GM12878 (cell line): ENCODE results near the gene CBLN3. TPM values are rescaled to one million over a fixed set of nuclear protein-coding genes. Genes with fewer than 3 reads are reported as not detected.
A peak's percentile ranks its signal among the peaks of the same experiment; 100 is the strongest.

ENCODE experiments used
- BHLHE40 ChIP-seq, 2 experiments: fragments of 450-650 bp in 1 of 2; IDR thresholded peaks; 2 replicates each; pipeline ENCODE4 v1.6.1; 2011 to 2017; ENCODE audit warnings: low read depth in 2 of 2, borderline replicate concordance in 1 of 2, improper control_type of control experiment in 1 of 2, low read length in 1 of 2, mild to moderate bottlenecking in 1 of 2
- CBX3 ChIP-seq: fragments of 200-600 bp; sonication (generic); IDR thresholded peaks from 2 replicates; pipeline ENCODE4 v1.6.1; 2016; ENCODE audit warnings: low read depth, borderline replicate concordance
- EED ChIP-seq: sonication (generic); IDR thresholded peaks from 2 replicates; pipeline ENCODE4 v1.6.1; 2016; ENCODE audit warnings: antibody characterized with exemption, low read depth
- EGR1 ChIP-seq, 2 experiments: IDR thresholded peaks; 1 replicate in 1 of 2; 2 replicates in 1 of 2; pipeline ENCODE4 v1.6.1; 2011 to 2012; ENCODE audit warnings: low read depth in 2 of 2, low read length in 2 of 2, borderline replicate concordance in 1 of 2, mild to moderate bottlenecking in 1 of 2, moderate library complexity in 1 of 2
- HSF1 ChIP-seq: fragments of 150-350 bp; IDR thresholded peaks from 2 replicates; pipeline ENCODE4 v1.6.1; 2014; ENCODE audit warnings: mild to moderate bottlenecking, low read depth, low read length
- IRF5 ChIP-seq: fragments of 450-650 bp; IDR thresholded peaks from 2 replicates; pipeline ENCODE4 v1.6.1; 2017; ENCODE audit warnings: borderline replicate concordance
- PML ChIP-seq: IDR thresholded peaks from 2 replicates; pipeline ENCODE4 v1.6.1; 2012; ENCODE audit warnings: low read length, inconsistent platforms
- STAT3 ChIP-seq: IDR thresholded peaks from 2 replicates; pipeline ENCODE4 v1.6.1; 2011; ENCODE audit warnings: low read depth, low read length, improper control_type of control experiment
- TARDBP ChIP-seq: IDR thresholded peaks from 2 replicates; pipeline ENCODE4 v1.6.1; 2016; ENCODE audit warnings: borderline replicate concordance
- YBX1 ChIP-seq: fragments of 450-650 bp; IDR thresholded peaks from 2 replicates; pipeline ENCODE4 v1.6.1; 2016; ENCODE audit warnings: antibody characterized with exemption
- polyA plus RNA-seq, 11 experiments: library from polyadenylated mRNA; depleted of rRNA in 4 of 11; unstranded in 6 of 11; stranded (reverse) in 5 of 11; fragments of >200 nt; fragmentation: Nextera tagmentation in 4 of 11; fragmentation: Illumina TruSeq in 1 of 11; extraction: Ambion mirVana in 4 of 11; extraction: Trizol in 1 of 11; gene quantifications; 1 replicate in 1 of 11; 2 replicates in 10 of 11; pipeline versions ENCODE4 v1.2.1 to v1.2.3, GENCODE V29; 2011 to 2016; ENCODE audit warnings: inconsistent platforms in 2 of 11, missing spikeins in 2 of 11, low read depth in 1 of 11
- total RNA-seq, 4 experiments: library from RNA; depleted of rRNA in 3 of 4; stranded (reverse); fragments of >200 nt in 3 of 4; fragmentation: Illumina TruSeq in 1 of 4; extraction: Trizol in 1 of 4; gene quantifications; 2 replicates each; pipeline versions ENCODE4 v1.2.1 to v1.2.3, GENCODE V29; 2013 to 2021
- TF ChIP-seq, protein P1 (sequence below): fragments of 450-650 bp; formaldehyde crosslinking; IDR thresholded peaks from 2 replicates; pipeline ENCODE4 v1.4.0; 2020; ENCODE audit warnings: mild to moderate bottlenecking, moderate library complexity
- TF ChIP-seq, protein P2 (sequence below): fragments of 450-650 bp; formaldehyde crosslinking; IDR thresholded peaks from 2 replicates; pipeline ENCODE4 v1.5.0; 2022; ENCODE audit warnings: mild to moderate bottlenecking, missing genetic modification characterization
- TF ChIP-seq, protein P3 (sequence below): fragments of 450-650 bp; IDR thresholded peaks from 2 replicates; pipeline ENCODE4 v1.6.1; 2016; ENCODE audit warnings: mild to moderate bottlenecking, moderate library complexity, borderline replicate concordance

CBLN3 gene
- total and polyA plus RNA-seq, 10 of the 15 experiments (the other 5 are each of a cell fraction or from before 2014, with no cell fraction given): 0.16 to 4.9 (median 1.3) TPM

DNA sequence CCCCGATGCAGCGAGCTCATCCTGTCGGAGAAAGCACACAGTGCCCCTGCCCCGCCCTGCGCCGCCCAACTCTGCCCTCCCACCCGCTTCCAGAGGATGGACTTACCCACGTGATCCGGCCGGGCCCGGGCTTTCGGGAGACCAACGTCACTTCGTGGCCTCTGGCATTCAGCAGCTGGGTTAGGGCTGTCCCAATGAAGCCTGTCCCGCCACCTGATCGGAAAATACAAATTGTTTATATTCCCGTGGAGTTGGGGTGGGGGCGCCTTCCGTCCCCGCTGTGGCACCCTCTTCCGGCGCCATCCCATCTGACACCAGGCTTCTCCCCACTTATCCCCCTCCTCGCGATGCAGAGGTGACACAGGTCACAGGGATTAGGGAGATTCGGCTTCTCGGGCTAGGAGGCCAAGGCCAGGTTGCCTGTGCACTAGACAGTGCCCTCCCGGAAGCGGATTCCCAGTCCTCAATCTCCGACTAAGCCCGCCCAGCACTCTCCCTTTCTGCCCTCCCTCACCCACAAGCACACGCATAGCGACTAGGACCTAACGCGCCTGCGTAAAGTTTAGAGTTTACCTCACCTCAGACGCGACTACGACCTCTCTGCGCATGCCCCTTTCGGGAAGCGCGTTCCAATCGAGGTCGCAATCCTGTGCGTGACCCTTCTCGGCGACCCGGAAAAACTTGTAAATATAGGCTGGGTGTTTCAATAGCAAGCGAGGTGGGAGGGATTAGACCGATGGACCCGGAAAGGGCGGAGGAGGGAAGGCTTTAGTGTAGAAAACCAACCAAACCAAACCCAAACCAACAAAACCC, 13.0 kb upstream of the CBLN3 start, which contains the start of gene SDR39U1 (continued):
- TF ChIP-seq EGR1 (IDR thresholded peaks at IDR 0.05; ENCODE audit: borderline replicate concordance in 1 of 2, low read depth in 2 of 2, low read length in 2 of 2) (0 out of 3 replicates have a peak, but pooled peaks of 1 of the 2 experiments have one; percentile 16), PML (peak; percentile 79), EED (peak; percentile 57; the same call in 1 of the 2 replicates), STAT3 (no peak), HSF1 (no peak), BHLHE40 (IDR thresholded peaks at IDR 0.05; ENCODE audit: borderline replicate concordance in 1 of 2, low read depth in 2 of 2, low read length in 1 of 2) (peak; percentile 52 to 72), TARDBP (no peak), YBX1 (no peak), IRF5 (no peak), CBX3 (no peak)
- TF ChIP-seq, protein P1, sequence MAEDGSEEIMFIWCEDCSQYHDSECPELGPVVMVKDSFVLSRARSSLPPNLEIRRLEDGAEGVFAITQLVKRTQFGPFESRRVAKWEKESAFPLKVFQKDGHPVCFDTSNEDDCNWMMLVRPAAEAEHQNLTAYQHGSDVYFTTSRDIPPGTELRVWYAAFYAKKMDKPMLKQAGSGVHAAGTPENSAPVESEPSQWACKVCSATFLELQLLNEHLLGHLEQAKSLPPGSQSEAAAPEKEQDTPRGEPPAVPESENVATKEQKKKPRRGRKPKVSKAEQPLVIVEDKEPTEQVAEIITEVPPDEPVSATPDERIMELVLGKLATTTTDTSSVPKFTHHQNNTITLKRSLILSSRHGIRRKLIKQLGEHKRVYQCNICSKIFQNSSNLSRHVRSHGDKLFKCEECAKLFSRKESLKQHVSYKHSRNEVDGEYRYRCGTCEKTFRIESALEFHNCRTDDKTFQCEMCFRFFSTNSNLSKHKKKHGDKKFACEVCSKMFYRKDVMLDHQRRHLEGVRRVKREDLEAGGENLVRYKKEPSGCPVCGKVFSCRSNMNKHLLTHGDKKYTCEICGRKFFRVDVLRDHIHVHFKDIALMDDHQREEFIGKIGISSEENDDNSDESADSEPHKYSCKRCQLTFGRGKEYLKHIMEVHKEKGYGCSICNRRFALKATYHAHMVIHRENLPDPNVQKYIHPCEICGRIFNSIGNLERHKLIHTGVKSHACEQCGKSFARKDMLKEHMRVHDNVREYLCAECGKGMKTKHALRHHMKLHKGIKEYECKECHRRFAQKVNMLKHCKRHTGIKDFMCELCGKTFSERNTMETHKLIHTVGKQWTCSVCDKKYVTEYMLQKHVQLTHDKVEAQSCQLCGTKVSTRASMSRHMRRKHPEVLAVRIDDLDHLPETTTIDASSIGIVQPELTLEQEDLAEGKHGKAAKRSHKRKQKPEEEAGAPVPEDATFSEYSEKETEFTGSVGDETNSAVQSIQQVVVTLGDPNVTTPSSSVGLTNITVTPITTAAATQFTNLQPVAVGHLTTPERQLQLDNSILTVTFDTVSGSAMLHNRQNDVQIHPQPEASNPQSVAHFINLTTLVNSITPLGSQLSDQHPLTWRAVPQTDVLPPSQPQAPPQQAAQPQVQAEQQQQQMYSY: 0 out of 2 replicates have a peak, but pooled peaks have one; percentile 23
- TF ChIP-seq, protein P2, sequence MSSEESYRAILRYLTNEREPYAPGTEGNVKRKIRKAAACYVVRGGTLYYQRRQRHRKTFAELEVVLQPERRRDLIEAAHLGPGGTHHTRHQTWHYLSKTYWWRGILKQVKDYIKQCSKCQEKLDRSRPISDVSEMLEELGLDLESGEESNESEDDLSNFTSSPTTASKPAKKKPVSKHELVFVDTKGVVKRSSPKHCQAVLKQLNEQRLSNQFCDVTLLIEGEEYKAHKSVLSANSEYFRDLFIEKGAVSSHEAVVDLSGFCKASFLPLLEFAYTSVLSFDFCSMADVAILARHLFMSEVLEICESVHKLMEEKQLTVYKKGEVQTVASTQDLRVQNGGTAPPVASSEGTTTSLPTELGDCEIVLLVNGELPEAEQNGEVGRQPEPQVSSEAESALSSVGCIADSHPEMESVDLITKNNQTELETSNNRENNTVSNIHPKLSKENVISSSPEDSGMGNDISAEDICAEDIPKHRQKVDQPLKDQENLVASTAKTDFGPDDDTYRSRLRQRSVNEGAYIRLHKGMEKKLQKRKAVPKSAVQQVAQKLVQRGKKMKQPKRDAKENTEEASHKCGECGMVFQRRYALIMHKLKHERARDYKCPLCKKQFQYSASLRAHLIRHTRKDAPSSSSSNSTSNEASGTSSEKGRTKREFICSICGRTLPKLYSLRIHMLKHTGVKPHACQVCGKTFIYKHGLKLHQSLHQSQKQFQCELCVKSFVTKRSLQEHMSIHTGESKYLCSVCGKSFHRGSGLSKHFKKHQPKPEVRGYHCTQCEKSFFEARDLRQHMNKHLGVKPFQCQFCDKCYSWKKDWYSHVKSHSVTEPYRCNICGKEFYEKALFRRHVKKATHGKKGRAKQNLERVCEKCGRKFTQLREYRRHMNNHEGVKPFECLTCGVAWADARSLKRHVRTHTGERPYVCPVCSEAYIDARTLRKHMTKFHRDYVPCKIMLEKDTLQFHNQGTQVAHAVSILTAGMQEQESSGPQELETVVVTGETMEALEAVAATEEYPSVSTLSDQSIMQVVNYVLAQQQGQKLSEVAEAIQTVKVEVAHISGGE (CRISPR knock-in tag): peak; percentile 82
- TF ChIP-seq, protein P3, sequence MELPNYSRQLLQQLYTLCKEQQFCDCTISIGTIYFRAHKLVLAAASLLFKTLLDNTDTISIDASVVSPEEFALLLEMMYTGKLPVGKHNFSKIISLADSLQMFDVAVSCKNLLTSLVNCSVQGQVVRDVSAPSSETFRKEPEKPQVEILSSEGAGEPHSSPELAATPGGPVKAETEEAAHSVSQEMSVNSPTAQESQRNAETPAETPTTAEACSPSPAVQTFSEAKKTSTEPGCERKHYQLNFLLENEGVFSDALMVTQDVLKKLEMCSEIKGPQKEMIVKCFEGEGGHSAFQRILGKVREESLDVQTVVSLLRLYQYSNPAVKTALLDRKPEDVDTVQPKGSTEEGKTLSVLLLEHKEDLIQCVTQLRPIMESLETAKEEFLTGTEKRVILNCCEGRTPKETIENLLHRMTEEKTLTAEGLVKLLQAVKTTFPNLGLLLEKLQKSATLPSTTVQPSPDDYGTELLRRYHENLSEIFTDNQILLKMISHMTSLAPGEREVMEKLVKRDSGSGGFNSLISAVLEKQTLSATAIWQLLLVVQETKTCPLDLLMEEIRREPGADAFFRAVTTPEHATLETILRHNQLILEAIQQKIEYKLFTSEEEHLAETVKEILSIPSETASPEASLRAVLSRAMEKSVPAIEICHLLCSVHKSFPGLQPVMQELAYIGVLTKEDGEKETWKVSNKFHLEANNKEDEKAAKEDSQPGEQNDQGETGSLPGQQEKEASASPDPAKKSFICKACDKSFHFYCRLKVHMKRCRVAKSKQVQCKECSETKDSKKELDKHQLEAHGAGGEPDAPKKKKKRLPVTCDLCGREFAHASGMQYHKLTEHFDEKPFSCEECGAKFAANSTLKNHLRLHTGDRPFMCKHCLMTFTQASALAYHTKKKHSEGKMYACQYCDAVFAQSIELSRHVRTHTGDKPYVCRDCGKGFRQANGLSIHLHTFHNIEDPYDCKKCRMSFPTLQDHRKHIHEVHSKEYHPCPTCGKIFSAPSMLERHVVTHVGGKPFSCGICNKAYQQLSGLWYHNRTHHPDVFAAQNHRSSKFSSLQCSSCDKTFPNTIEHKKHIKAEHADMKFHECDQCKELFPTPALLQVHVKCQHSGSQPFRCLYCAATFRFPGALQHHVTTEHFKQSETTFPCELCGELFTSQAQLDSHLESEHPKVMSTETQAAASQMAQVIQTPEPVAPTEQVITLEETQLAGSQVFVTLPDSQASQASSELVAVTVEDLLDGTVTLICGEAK: peak; percentile 97
